Measurements from ENCODE around the gene FAM180B.

DNA sequence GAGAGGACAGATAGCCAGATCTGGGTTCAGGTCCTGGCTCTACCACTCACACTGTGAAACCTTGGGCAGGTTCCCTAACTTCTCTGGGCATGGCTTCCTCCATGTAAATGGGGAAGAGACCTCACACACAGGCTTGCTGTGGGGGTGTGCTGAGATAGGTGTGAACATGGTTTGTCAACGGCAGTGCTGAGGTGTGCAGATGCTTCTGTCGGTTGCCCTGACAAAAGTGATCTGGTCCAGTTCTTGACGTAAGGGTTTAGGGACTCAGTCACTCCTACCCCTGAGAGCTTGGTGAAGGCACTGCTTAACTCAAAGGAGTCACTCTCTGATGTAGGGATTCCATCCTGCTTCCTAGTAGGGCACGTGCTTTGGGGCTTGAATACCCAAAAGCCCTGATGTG, 5.8 kb downstream of the FAM180B start:
- TF ChIP-seq RXRA (IDR thresholded peaks at IDR 0.05) (no peak), RAD21 (IDR thresholded peaks at IDR 0.05) (no peak)
- TF ChIP-seq, protein P1, sequence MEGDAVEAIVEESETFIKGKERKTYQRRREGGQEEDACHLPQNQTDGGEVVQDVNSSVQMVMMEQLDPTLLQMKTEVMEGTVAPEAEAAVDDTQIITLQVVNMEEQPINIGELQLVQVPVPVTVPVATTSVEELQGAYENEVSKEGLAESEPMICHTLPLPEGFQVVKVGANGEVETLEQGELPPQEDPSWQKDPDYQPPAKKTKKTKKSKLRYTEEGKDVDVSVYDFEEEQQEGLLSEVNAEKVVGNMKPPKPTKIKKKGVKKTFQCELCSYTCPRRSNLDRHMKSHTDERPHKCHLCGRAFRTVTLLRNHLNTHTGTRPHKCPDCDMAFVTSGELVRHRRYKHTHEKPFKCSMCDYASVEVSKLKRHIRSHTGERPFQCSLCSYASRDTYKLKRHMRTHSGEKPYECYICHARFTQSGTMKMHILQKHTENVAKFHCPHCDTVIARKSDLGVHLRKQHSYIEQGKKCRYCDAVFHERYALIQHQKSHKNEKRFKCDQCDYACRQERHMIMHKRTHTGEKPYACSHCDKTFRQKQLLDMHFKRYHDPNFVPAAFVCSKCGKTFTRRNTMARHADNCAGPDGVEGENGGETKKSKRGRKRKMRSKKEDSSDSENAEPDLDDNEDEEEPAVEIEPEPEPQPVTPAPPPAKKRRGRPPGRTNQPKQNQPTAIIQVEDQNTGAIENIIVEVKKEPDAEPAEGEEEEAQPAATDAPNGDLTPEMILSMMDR (IDR thresholded peaks at IDR 0.05; ENCODE audit: low read depth, low read length, missing input control) = no peak
- TF ChIP-seq, protein P2, sequence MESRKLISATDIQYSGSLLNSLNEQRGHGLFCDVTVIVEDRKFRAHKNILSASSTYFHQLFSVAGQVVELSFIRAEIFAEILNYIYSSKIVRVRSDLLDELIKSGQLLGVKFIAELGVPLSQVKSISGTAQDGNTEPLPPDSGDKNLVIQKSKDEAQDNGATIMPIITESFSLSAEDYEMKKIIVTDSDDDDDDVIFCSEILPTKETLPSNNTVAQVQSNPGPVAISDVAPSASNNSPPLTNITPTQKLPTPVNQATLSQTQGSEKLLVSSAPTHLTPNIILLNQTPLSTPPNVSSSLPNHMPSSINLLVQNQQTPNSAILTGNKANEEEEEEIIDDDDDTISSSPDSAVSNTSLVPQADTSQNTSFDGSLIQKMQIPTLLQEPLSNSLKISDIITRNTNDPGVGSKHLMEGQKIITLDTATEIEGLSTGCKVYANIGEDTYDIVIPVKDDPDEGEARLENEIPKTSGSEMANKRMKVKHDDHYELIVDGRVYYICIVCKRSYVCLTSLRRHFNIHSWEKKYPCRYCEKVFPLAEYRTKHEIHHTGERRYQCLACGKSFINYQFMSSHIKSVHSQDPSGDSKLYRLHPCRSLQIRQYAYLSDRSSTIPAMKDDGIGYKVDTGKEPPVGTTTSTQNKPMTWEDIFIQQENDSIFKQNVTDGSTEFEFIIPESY (IDR thresholded peaks at IDR 0.05) = no peak
